HG03025 (cell line): ENCODE data around the gene MEIS3.

Source experiments
- ATAC-seq: cut with Tn5 transposase; IDR thresholded peaks from one replicate; pipeline ENCODE4 v1.9.1; 2021; ENCODE audit warnings: mild to moderate bottlenecking, moderate library complexity; ENCODE audit not compliant: unreplicated experiment, low FRiP score

Gene MEIS3

DNA sequence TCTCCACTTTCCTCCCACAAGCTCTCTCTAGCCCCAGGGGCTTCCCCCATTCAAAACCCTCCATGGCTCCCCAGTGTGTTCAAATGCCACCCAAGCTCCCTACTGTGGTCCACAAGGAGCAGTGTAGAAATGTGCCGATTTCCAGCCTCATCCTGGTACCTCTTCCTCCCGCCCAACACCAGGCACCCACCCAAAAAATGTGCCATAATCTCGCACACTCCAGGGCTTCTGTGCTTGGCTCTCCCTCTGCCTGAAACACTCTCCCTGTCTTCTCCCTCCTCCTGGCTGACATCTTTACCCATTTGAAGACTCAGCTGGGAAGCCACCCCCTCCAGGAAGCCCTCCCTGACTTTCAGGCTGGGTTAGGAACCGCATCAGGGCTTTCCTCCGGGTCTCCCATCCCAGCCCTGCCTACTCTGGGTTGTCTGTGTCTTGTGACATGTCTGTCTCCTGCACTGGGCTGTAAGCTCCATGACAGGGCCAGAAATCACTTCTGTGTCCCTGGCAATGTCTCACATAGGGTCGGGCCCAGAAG lies 16.6 kb upstream of the MEIS3 start:
- ATAC-seq = no peak

GRCh38 chr19:47435196-47435595 lies 15.9 kb upstream of the MEIS3 start:
- no peak for ATAC-seq

GRCh38 chr19:47434088-47434487 lies 14.8 kb upstream of the MEIS3 start:
- ATAC-seq = no peak

DNA sequence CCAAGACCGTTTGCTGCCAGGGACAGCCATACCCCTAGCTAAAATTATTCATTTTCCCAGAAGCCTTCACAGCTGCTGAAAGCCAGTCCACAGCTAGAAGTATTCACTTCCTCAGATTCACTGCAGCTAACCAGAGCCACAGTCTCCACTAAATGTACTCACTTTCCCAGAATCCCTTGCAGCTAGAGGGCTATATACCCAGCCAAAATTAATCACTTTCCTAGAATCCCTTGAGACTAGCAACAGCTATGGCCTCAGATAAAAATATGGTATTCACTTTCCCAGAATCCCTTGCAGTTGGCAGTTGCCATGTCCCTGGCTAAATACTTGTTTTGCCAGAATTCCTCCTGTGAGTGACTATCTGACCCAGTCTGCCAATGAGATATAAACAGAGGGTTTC lies 13.8 kb upstream of the MEIS3 start:
- ATAC-seq = no peak

DNA sequence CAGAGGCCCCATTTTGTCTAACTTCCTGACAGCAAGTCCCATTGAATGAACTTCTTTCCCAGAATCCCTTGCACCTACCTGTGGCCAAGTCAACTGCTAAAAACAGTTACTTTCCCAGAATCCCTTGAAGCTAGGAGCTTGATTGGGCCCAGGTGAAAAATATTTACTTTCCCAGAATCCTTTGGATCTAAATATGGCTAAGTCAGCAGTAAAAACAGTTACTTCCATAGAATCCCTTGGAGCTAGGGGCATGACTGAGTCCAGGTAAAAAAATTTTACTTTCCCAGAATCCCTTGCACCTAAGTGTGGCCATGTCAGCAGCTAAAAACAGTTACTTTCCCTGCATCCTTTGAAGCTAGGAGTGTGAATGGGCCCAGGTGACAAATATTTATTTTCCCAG lies 13.2 kb upstream of the MEIS3 start:
- no peak for ATAC-seq

DNA sequence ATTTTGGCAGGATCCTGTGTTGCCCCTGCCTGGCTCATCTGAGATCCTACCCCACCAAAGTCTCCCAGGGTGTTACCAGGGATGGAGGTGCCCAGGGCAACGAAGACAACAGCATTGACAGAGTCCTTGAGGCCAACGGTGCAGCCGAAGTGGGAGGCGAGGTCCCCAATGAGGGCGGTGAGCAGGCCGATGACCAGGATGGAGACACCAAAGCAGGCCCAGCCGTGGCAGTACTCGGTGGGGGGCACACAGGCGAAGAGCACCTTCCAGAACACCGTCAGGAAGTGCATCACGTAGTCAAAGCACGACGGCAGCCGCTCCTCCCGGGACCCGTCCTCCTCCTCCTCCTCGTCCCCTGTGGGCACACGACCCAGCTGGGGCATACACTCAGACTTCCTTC lies 12.8 kb upstream of the MEIS3 start:
- ATAC-seq = no peak

GRCh38 chr19:47430041-47430802 lies 10.9 kb upstream of the MEIS3 start:
- no peak for ATAC-seq

DNA sequence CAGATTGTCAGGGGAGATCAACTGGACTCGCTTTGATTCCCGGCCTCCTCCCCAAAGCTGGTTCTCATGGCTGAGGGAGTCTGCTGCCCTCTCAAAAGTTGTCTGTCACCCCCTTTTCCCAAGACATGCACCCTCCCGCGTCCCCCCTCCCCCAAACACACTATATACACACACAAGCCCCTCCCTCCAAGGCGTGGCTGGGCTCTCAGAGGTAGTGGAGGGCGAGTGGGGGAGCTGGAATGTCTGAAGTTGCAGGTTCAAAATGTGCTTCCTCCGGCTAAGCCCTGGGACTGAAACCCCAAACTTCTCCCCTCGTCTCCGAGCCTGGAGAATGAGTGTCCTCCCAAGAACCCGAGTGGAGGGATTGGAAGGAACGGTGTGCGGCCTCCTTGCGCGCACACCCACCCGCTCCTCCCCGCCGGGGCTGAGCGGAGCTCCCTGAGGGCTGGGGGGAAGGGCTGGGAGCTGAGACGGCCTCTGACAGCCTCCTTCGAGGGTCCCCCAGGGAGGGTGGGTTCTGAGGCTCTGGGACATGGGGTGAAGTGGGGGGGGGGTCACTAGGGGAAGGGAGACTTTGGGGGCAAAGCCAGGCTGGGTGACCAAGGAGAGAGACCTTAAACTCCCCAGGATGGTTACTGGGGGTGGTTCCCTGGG lies 9.9 kb upstream of the MEIS3 start:
- ATAC-seq = no peak

DNA sequence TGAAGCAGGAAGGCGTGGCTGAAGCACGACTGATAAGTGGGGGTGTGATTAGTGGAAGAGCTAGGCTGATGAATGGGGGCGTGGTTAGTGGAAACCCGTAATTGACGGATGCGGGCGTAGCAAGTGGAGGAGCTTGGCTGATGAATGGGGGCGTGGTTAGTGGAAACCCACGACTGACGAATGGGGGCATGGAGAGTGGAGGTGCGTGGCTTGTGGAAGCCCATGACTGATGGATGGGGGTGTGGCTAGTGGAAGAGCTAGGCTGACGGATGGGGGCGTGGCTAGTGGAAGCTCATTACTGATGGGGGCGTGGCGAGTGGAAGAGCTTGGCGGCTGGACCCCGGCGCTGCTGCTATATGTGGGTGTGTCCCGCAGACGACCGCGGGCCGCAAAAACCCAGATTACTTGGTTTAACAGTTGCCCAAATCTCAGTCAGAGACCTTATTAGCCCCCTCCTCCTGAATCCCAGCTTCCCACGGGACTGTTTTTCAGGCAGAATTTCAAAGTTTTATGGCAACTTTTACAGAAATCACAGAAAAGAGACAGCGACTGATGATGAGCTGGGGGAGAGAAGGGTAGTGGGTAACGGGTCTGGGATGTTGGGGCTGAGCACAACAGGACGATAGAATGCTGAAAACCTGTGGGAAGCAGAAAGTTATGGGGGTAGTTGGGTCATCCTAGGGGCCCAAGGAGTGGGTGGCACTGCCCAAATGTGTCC lies 9.0 kb upstream of the MEIS3 start:
- ATAC-seq = no peak

- ATAC-seq = no peak
Observed at GRCh38 chr19:47427241-47428176, 8.2 kb upstream of the MEIS3 start.

GRCh38 chr19:47423203-47423882 lies 4.0 kb upstream of the MEIS3 start:
- ATAC-seq = no peak

DNA sequence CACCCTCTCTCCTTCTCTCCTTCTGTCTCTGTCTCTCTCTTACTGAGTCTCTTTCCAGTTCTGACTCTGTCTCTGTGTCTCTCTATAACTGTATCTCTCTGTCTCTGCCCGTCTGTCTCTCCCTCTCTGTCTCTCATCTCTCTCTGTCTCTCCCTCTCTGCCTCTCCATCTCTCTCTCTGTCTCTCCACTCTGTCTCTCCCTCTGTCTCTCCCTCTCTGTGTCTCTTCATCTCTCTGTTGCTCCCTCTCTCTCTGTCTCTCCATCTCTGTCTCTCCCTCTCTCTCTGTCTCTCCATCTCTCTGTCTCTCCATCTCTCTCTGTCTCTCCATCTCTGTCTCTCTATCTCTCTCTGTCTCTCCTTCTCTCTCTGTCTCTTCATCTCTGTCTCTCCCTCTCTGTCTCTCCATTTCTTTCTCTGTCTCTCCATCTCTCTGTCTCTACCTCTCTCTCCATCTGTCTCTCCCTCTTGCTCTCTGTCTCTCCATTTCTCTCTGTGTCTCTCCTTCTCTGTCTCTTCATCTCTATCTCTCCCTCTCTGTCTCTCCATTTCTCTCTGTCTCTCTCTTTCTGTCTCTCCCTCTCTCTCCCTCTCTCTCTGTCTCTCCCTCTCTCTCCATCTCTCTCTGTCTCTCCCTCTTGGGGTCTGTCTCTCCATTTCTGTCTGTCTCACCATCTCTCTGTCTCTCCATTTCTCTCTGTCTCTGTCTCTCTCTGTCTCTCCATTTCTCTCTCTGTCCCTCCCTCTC lies 3.3 kb upstream of the MEIS3 start:
- ATAC-seq = no peak

GRCh38 chr19:47421844-47422395 lies 2.6 kb upstream of the MEIS3 start:
- no peak for ATAC-seq

GRCh38 chr19:47421244-47421786 lies 2.0 kb upstream of the MEIS3 start:
- no peak for ATAC-seq

GRCh38 chr19:47419789-47420188 lies 462 bp upstream of the MEIS3 start:
- no peak for ATAC-seq

GRCh38 chr19:47418692-47419029 lies 666 bp downstream of the MEIS3 start:
- ATAC-seq = no peak

DNA sequence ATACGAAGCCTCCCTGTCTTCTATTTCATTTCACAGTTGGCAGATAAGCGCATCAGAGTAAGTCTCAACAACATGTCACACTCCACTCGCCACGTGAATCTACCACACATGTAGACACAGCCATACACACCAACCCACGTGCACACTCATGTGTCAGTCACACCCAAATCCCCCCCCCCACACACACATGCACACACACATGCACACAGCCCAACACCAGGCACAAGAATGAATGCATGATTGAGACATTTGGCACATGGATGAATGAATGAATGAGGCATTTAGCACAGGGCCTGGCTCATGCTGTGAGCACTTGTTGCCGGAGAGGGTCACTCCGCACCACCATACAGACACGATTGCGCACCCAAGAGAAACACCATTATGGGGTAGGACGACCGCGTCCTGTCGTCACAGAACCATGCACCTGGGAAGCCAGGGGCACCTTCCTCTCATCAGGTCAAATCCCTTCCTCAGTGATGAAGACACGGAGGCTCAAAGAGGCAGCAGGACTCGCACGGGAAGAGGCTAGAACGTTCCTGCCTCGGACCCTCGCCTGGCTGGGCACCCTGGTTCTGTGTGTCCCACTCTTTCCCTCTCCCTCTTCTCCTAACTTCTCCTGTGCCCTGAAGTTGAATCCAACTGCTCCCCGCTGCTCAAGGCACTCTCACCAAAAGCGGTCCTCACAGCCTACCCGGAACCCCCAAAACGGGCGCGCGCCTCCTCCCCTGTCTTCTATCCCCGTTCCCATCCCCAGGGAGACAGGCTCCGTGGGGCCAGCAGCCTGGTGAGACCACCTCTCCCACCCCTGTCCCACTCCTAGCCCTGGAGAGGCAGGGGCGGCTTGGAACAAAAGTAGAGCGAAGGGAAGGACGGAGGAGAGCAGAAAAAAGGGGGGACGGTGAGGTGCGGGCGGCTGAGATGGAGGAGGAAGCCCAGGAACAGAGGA lies 1.3 kb downstream of the MEIS3 start:
- ATAC-seq = no peak
